NCI-H1105 (cell line): Measurements from ENCODE around the gene PHEX.

Experiments used
- DNase-seq: peaks from one replicate; lab custom pipeline; 2025; lab: John Stamatoyannopoulos, UW

The PHEX gene

GRCh38 chrX:22040184-22040583 lies 8.1 kb downstream of the PHEX start:
- no peak for DNase-seq

- DNase-seq, result no peak
Measured at GRCh38 chrX:22041907-22042530, 9.9 kb downstream of the PHEX start.

GRCh38 chrX:22043872-22044271 lies 11.7 kb downstream of the PHEX start:
- no peak for DNase-seq

- DNase-seq, result no peak
Measured at GRCh38 chrX:22047468-22047867, 15.3 kb downstream of the PHEX start.

GRCh38 chrX:22053481-22053880 lies 21.4 kb downstream of the PHEX start:
- DNase-seq, result no peak

GRCh38 chrX:22056235-22056634 lies 24.1 kb downstream of the PHEX start:
- no peak for DNase-seq

- no peak for DNase-seq
Measured at GRCh38 chrX:22057667-22058066, 25.5 kb downstream of the PHEX start.

GRCh38 chrX:22059775-22060174 lies 27.6 kb downstream of the PHEX start:
- no peak for DNase-seq

- no peak for DNase-seq
Measured at GRCh38 chrX:22060415-22061280, 28.5 kb downstream of the PHEX start.

- DNase-seq, result no peak
Measured at GRCh38 chrX:22063284-22063683, 31.2 kb downstream of the PHEX start.

- DNase-seq, result no peak
Measured at GRCh38 chrX:22069586-22069985, 37.5 kb downstream of the PHEX start.

GRCh38 chrX:22073928-22074327 lies 41.8 kb downstream of the PHEX start:
- no peak for DNase-seq

GRCh38 chrX:22078117-22078516 lies 46.0 kb downstream of the PHEX start:
- no peak for DNase-seq

- DNase-seq, result no peak
Measured at GRCh38 chrX:22081475-22082092, 49.5 kb downstream of the PHEX start.

- DNase-seq, result no peak
Measured at GRCh38 chrX:22086003-22086402, 53.9 kb downstream of the PHEX start.

GRCh38 chrX:22087011-22087557 lies 55.0 kb downstream of the PHEX start:
- no peak for DNase-seq

- DNase-seq, result no peak
Measured at GRCh38 chrX:22088326-22088725, 56.2 kb downstream of the PHEX start.

GRCh38 chrX:22090181-22090580 lies 58.1 kb downstream of the PHEX start:
- no peak for DNase-seq

GRCh38 chrX:22093550-22093949 lies 61.4 kb downstream of the PHEX start:
- DNase-seq, result no peak

GRCh38 chrX:22095286-22095685 lies 63.2 kb downstream of the PHEX start:
- DNase-seq, result no peak

- no peak for DNase-seq
Measured at GRCh38 chrX:22095856-22096255, 63.7 kb downstream of the PHEX start.

- DNase-seq, result no peak
Measured at GRCh38 chrX:22097012-22097694, 65.0 kb downstream of the PHEX start.
